Measurements from ENCODE around the gene FREM3. TPM values are rescaled to one million over a fixed set of nuclear protein-coding genes. Genes with fewer than 3 reads are reported as not detected.

The FREM3 gene
- total and polyA plus RNA-seq, 2 donors (not counting 1 experiment from before 2014, with no cell fraction given) = not detected

DNA sequence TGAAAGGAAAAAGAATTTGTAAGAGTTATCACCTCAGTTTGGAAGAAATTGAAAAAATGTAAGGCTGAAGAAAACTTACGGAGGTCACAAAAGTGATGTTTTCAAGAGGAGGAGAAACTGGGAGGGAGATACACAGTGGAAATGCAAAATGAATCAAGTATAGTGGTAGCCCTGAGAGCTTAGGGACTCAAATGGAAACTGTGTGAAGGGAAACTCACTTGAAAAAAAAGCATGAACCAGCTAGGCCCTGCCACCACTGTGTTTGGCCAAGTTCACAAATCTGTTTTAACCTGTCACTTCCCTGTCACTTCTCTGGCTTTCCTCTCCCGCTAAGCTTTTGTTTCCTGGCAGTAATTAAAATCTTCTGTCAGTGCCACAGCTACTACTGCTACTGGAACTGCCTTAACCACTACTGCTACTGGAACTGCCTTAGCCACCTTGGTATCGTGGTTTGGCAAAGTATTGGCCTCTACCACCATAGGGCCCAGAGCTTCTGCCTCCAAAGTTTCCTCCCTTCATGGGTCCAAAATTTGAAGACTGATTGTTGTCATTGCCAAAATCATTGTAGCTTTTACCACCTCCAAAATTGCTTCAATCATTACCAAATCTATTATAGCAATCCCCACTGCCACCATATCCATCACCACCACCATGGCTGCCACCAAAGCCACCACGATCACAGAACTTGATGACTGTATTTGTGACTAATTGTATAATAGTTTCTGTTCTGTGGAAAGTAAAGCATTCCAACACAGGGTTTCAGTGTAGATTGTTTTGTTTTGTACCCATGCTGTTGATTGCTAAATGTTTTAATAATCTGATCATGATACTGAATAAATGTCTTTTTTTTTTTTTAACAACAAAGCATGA, 145.5 kb downstream of the FREM3 start:
- Histone ChIP-seq H3K4me2 (ENCODE audit: extremely low read depth, insufficient read depth, low read length) (no peak overlapping the region), H3K79me2 (ENCODE audit: control insufficient read depth, insufficient read depth, low read length) (no peaks in the 10 kb centered on the region), H3K27me3 (ENCODE audit: control insufficient read depth, insufficient read depth, low read length) (no peaks in the 10 kb centered on the region), H3K9ac (ENCODE audit: insufficient read depth, low read length) (no peak overlapping the region), H3K9me3 (ENCODE audit: control insufficient read depth, insufficient read depth, low read depth, low read length) (no peaks in the 10 kb centered on the region), H4K20me1 (ENCODE audit: control insufficient read depth, extremely low read depth, insufficient read depth, low read length) (no peaks in the 10 kb centered on the region), H3K4me3 (replicated peaks in 1 of 4; ENCODE audit: control extremely low read depth in 1 of 4, insufficient read depth in 1 of 4, low read depth in 3 of 4, low read length in 4 of 4) (no peak overlapping the region), H3K36me3 (ENCODE audit: control insufficient read depth, insufficient read depth, low read length) (no peaks in the 10 kb centered on the region), H3K27ac (ENCODE audit: insufficient read depth, low read length) (no peak overlapping the region), H2AFZ (ENCODE audit: low read length) (no peak overlapping the region), H3K4me1 (ENCODE audit: control insufficient read depth, extremely low read depth, insufficient read depth, low read length) (no peaks in the 10 kb centered on the region)
- DNase-seq (ENCODE audit: low read depth in 2 of 2) = no peak
- no peak for TF ChIP-seq EZH2 (IDR thresholded peaks at IDR 0.05; ENCODE audit: low read length, missing control alignments)

GRCh38 chr4:143549928-143550327, 150.5 kb downstream of the FREM3 start:
- Histone ChIP-seq H3K79me2 (ENCODE audit: control insufficient read depth, insufficient read depth, low read length) (no peaks in the 10 kb centered on the region), H3K4me3 (replicated peaks in 1 of 4; ENCODE audit: control extremely low read depth in 1 of 4, insufficient read depth in 1 of 4, low read depth in 3 of 4, low read length in 4 of 4) (no peak overlapping the region), H3K27ac (ENCODE audit: insufficient read depth, low read length) (no peak overlapping the region), H4K20me1 (ENCODE audit: control insufficient read depth, extremely low read depth, insufficient read depth, low read length) (no peaks in the 10 kb centered on the region), H3K4me1 (ENCODE audit: control insufficient read depth, extremely low read depth, insufficient read depth, low read length) (no peaks in the 10 kb centered on the region), H2AFZ (ENCODE audit: low read length) (no peak overlapping the region), H3K9me3 (ENCODE audit: control insufficient read depth, insufficient read depth, low read depth, low read length) (no peaks in the 10 kb centered on the region), H3K4me2 (ENCODE audit: extremely low read depth, insufficient read depth, low read length) (no peak overlapping the region), H3K9ac (ENCODE audit: insufficient read depth, low read length) (no peak overlapping the region), H3K36me3 (ENCODE audit: control insufficient read depth, insufficient read depth, low read length) (peaks cover 2% of the 10 kb centered on the region), H3K27me3 (ENCODE audit: control insufficient read depth, insufficient read depth, low read length) (no peaks in the 10 kb centered on the region)
- no peak for TF ChIP-seq CTCF (conservative IDR thresholded peaks at IDR 0.05 in 1 of 2, IDR thresholded peaks at IDR 0.05 in 1 of 2; ENCODE audit: low read depth in 1 of 2, low read length in 2 of 2)
- TF ChIP-seq EZH2 (IDR thresholded peaks at IDR 0.05; ENCODE audit: low read length, missing control alignments) = no peak
- no peak for DNase-seq (ENCODE audit: low read depth in 2 of 2)

GRCh38 chr4:143539670-143540023, 160.8 kb downstream of the FREM3 start:
- Histone ChIP-seq H3K4me3 (replicated peaks in 1 of 4; ENCODE audit: control extremely low read depth in 1 of 4, insufficient read depth in 1 of 4, low read depth in 3 of 4, low read length in 4 of 4) (no peak overlapping the region), H3K4me1 (ENCODE audit: control insufficient read depth, extremely low read depth, insufficient read depth, low read length) (no peaks in the 10 kb centered on the region), H3K27me3 (ENCODE audit: control insufficient read depth, insufficient read depth, low read length) (no peaks in the 10 kb centered on the region), H3K9me3 (ENCODE audit: control insufficient read depth, insufficient read depth, low read depth, low read length) (no peaks in the 10 kb centered on the region), H4K20me1 (ENCODE audit: control insufficient read depth, extremely low read depth, insufficient read depth, low read length) (no peaks in the 10 kb centered on the region), H3K79me2 (ENCODE audit: control insufficient read depth, insufficient read depth, low read length) (no peaks in the 10 kb centered on the region), H3K9ac (ENCODE audit: insufficient read depth, low read length) (no peak overlapping the region), H3K27ac (ENCODE audit: insufficient read depth, low read length) (no peak overlapping the region), H3K36me3 (ENCODE audit: control insufficient read depth, insufficient read depth, low read length) (peaks cover 15% of the 10 kb centered on the region), H2AFZ (ENCODE audit: low read length) (no peak overlapping the region), H3K4me2 (ENCODE audit: extremely low read depth, insufficient read depth, low read length) (no peak overlapping the region)
- DNase-seq (ENCODE audit: low read depth in 2 of 2) = no peak
- TF ChIP-seq CTCF (conservative IDR thresholded peaks at IDR 0.05 in 1 of 2, IDR thresholded peaks at IDR 0.05 in 1 of 2; ENCODE audit: low read depth in 1 of 2, low read length in 2 of 2) (no peak), EZH2 (IDR thresholded peaks at IDR 0.05; ENCODE audit: low read length, missing control alignments) (no peak)
